Measurements from ENCODE around the gene MRPL18. TPM values are rescaled to one million over a fixed set of nuclear protein-coding genes. Genes with fewer than 3 reads are reported as not detected.

Gene MRPL18
- polyA plus RNA-seq, 1 donor from 2014 or later: 105 TPM

- Histone ChIP-seq H3K27me3 (ENCODE audit: insufficient read depth, low read depth, low read length) (no peaks in the 10 kb centered on the region), H3K36me3 (ENCODE audit: insufficient read depth, low read length) (peaks cover 9% of the 10 kb centered on the region), H3K9ac (ENCODE audit: low read length) (no peak overlapping the region), H3K9me3 (ENCODE audit: low read length) (no peaks in the 10 kb centered on the region), H3K4me3 (ENCODE audit: low read length) (peak overlapping the region; percentile 91), H3K79me2 (replicated peaks; ENCODE audit: insufficient read depth, low read length) (peaks cover 20% of the 10 kb centered on the region), H3K4me2 (ENCODE audit: low read length) (no peak overlapping the region), H3K27ac (ENCODE audit: low read length) (peak overlapping the region; percentile 98), H4K20me1 (ENCODE audit: insufficient read depth) (no peaks in the 10 kb centered on the region), H3F3A (ENCODE audit: insufficient read depth, low read length, poor library complexity, severe bottlenecking) (no peaks in the 10 kb centered on the region), H2AFZ (ENCODE audit: low read depth, low read length) (no peak overlapping the region), H3K9me2 (ENCODE audit: insufficient read depth, low read length) (no peaks in the 10 kb centered on the region)
- TF ChIP-seq POLR2AphosphoS5 (IDR thresholded peaks at IDR 0.05): no peak
- TF ChIP-seq EP300 (conservative IDR thresholded peaks at IDR 0.05; ENCODE audit: poor library complexity, severe bottlenecking): no peak
- TF ChIP-seq REST (IDR thresholded peaks at IDR 0.05; ENCODE audit: borderline replicate concordance): no peak
- TF ChIP-seq MXI1 (conservative IDR thresholded peaks at IDR 0.05; ENCODE audit: poor library complexity, severe bottlenecking): no peak
- no peak for TF ChIP-seq EZH2 (IDR thresholded peaks at IDR 0.05; ENCODE audit: borderline replicate concordance, insufficient read depth, low read length, poor library complexity, severe bottlenecking)
- TF ChIP-seq CTCF (IDR thresholded peaks at IDR 0.05; ENCODE audit: poor library complexity, severe bottlenecking): no peak
- TF ChIP-seq TAF1 (IDR thresholded peaks at IDR 0.05; ENCODE audit: low read depth): no peak
- TF ChIP-seq RAD21 (conservative IDR thresholded peaks at IDR 0.05): no peak
- TF ChIP-seq SMC3 (conservative IDR thresholded peaks at IDR 0.05; ENCODE audit: poor library complexity): no peak
These were observed 29.6 kb upstream of the MRPL18 start for GRCh38 chr6:159760602-159761057.

GRCh38 chr6:159761129-159761872 lies 29.0 kb upstream of the MRPL18 start:
- H3K79me2 ChIP-seq (replicated peaks; ENCODE audit: insufficient read depth, low read length): peaks cover 25% of the 10 kb centered on the region
- peak overlapping the region; percentile 59 for H3K4me2 ChIP-seq (ENCODE audit: low read length)
- no peaks in the 10 kb centered on the region for H3K9me2 ChIP-seq (ENCODE audit: insufficient read depth, low read length)
- no peak for TF ChIP-seq EP300 (conservative IDR thresholded peaks at IDR 0.05; ENCODE audit: poor library complexity, severe bottlenecking)
- no peak for TF ChIP-seq EZH2 (IDR thresholded peaks at IDR 0.05; ENCODE audit: borderline replicate concordance, insufficient read depth, low read length, poor library complexity, severe bottlenecking)
- peak; percentile 3 for TF ChIP-seq POLR2AphosphoS5 (IDR thresholded peaks at IDR 0.05)
- TF ChIP-seq MXI1 (conservative IDR thresholded peaks at IDR 0.05; ENCODE audit: poor library complexity, severe bottlenecking): no peak
- TF ChIP-seq RAD21 (conservative IDR thresholded peaks at IDR 0.05): no peak
- no peak for TF ChIP-seq REST (IDR thresholded peaks at IDR 0.05; ENCODE audit: borderline replicate concordance)
- no peak for TF ChIP-seq SMC3 (conservative IDR thresholded peaks at IDR 0.05; ENCODE audit: poor library complexity)
- no peak for TF ChIP-seq CTCF (IDR thresholded peaks at IDR 0.05; ENCODE audit: poor library complexity, severe bottlenecking)
- TF ChIP-seq TAF1 (IDR thresholded peaks at IDR 0.05; ENCODE audit: low read depth): no peak
- H3K27ac ChIP-seq (ENCODE audit: low read length): peak overlapping the region; percentile 98
- no peaks in the 10 kb centered on the region for H3F3A ChIP-seq (ENCODE audit: insufficient read depth, low read length, poor library complexity, severe bottlenecking)
- no peaks in the 10 kb centered on the region for H4K20me1 ChIP-seq (ENCODE audit: insufficient read depth)
- peak overlapping the region; percentile 69 for H2AFZ ChIP-seq (ENCODE audit: low read depth, low read length)
- H3K27me3 ChIP-seq (ENCODE audit: insufficient read depth, low read depth, low read length): no peaks in the 10 kb centered on the region
- H3K36me3 ChIP-seq (ENCODE audit: insufficient read depth, low read length): peaks cover 9% of the 10 kb centered on the region
- H3K9ac ChIP-seq (ENCODE audit: low read length): peak overlapping the region; percentile 98
- no peaks in the 10 kb centered on the region for H3K9me3 ChIP-seq (ENCODE audit: low read length)
- H3K4me3 ChIP-seq (ENCODE audit: low read length): peak overlapping the region; percentile 91
